ENCODE data around the gene PPARD. TPM values are rescaled to one million over a fixed set of nuclear protein-coding genes. Genes with fewer than 3 reads are reported as not detected.

PPARD gene
- total and polyA plus RNA-seq, 2 of the 13 experiments (the other 11 are each of a cell fraction or from before 2014, with no cell fraction given): 6.1 to 13.3 TPM

- TF ChIP-seq, protein P1, sequence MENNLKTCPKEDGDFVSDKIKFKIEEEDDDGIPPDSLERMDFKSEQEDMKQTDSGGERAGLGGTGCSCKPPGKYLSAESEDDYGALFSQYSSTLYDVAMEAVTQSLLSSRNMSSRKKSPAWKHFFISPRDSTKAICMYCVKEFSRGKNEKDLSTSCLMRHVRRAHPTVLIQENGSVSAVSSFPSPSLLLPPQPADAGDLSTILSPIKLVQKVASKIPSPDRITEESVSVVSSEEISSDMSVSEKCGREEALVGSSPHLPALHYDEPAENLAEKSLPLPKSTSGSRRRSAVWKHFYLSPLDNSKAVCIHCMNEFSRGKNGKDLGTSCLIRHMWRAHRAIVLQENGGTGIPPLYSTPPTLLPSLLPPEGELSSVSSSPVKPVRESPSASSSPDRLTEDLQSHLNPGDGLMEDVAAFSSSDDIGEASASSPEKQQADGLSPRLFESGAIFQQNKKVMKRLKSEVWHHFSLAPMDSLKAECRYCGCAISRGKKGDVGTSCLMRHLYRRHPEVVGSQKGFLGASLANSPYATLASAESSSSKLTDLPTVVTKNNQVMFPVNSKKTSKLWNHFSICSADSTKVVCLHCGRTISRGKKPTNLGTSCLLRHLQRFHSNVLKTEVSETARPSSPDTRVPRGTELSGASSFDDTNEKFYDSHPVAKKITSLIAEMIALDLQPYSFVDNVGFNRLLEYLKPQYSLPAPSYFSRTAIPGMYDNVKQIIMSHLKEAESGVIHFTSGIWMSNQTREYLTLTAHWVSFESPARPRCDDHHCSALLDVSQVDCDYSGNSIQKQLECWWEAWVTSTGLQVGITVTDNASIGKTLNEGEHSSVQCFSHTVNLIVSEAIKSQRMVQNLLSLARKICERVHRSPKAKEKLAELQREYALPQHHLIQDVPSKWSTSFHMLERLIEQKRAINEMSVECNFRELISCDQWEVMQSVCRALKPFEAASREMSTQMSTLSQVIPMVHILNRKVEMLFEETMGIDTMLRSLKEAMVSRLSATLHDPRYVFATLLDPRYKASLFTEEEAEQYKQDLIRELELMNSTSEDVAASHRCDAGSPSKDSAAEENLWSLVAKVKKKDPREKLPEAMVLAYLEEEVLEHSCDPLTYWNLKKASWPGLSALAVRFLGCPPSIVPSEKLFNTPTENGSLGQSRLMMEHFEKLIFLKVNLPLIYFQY (CRISPR knock-in tag; IDR thresholded peaks at IDR 0.05; ENCODE audit: borderline replicate concordance): 0 out of 2 replicates have a peak, but pooled peaks have one; percentile 49
- TF ChIP-seq BRD4 (CRISPR knock-in tag; IDR thresholded peaks at IDR 0.05): peak; percentile 96
- peak; percentile 78; the same call in 1 of the 2 replicates for TF ChIP-seq KMT2B (CRISPR knock-in tag; IDR thresholded peaks at IDR 0.05)
- no peak for TF ChIP-seq CREB1 (IDR thresholded peaks at IDR 0.05)
- no peak for TF ChIP-seq CREB1 (CRISPR knock-in tag; IDR thresholded peaks at IDR 0.05)
- TF ChIP-seq ZNF652 (CRISPR knock-in tag; IDR thresholded peaks at IDR 0.05; ENCODE audit: borderline replicate concordance, low read depth): peak; percentile 21
- TF ChIP-seq SPEN (CRISPR knock-in tag; IDR thresholded peaks at IDR 0.05; ENCODE audit: low read depth): peak; percentile 78
- TF ChIP-seq SP5 (CRISPR knock-in tag; IDR thresholded peaks at IDR 0.05; ENCODE audit: borderline replicate concordance, low read depth): peak; percentile 79
- TF ChIP-seq BHLHE40 (IDR thresholded peaks at IDR 0.05; ENCODE audit: low read length): no peak
- TF ChIP-seq ZKSCAN5 (CRISPR knock-in tag; IDR thresholded peaks at IDR 0.05): peak; percentile 51; the same call in 1 of the 2 replicates
- TF ChIP-seq ZBTB14 (CRISPR knock-in tag; IDR thresholded peaks at IDR 0.05): peak; percentile 35; the same call in 1 of the 2 replicates
- TF ChIP-seq NR2F2 (IDR thresholded peaks at IDR 0.05; ENCODE audit: borderline replicate concordance, low read depth): no peak
- TF ChIP-seq THAP7 (CRISPR knock-in tag; IDR thresholded peaks at IDR 0.05): peak; percentile 71; the same call in 1 of the 2 replicates
- peak in 1 of 2 experiments; percentile 47; a peak in 1 of 4 replicates for TF ChIP-seq REST (IDR thresholded peaks at IDR 0.05; ENCODE audit: borderline replicate concordance in 1 of 2, low read depth in 1 of 2, low read length in 2 of 2)
- TF ChIP-seq, protein P2, sequence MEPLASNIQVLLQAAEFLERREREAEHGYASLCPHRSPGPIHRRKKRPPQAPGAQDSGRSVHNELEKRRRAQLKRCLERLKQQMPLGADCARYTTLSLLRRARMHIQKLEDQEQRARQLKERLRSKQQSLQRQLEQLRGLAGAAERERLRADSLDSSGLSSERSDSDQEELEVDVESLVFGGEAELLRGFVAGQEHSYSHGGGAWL (CRISPR knock-in tag; IDR thresholded peaks at IDR 0.05): peak; percentile 93; the same call in 1 of the 2 replicates
Measured at GRCh38 chr6:35318196-35319171, 23.9 kb upstream of the PPARD start (continued).

Data from HepG2 (cell line).